WTC11 (cell line): ENCODE data around the gene MAP4K1.

Experiments used
- ATF1 ChIP-seq: sonication (generic); formaldehyde crosslinking; IDR thresholded peaks from 2 replicates; pipeline ENCODE4 v1.8.1; 2023; ENCODE audit warnings: mild to moderate bottlenecking, moderate library complexity, missing genetic modification reagents
- CREB1 ChIP-seq: sonication (generic); formaldehyde crosslinking; IDR thresholded peaks from 2 replicates; pipeline ENCODE4 v1.8.0; 2023; ENCODE audit warnings: mild to moderate bottlenecking, missing genetic modification reagents
- ETV6 ChIP-seq: sonication (generic); formaldehyde crosslinking; IDR thresholded peaks from 2 replicates; pipeline ENCODE4 v1.8.1; 2022; ENCODE audit warnings: mild to moderate bottlenecking, missing genetic modification reagents
- FOXK1 ChIP-seq: sonication (generic); formaldehyde crosslinking; IDR thresholded peaks from 2 replicates; pipeline ENCODE4 v1.8.0; 2022; ENCODE audit warnings: mild to moderate bottlenecking, moderate library complexity, missing genetic modification reagents
- GRHL2 ChIP-seq: fragments of 250-450 bp; sonication (Bioruptor Pico); IDR thresholded peaks from 2 replicates; pipeline ENCODE4 v1.8.0; 2022; ENCODE audit warnings: mild to moderate bottlenecking, moderate library complexity; ENCODE audit not compliant: insufficient replicate concordance, severe bottlenecking
- GTF2I ChIP-seq: fragments of 250-450 bp; sonication (Bioruptor Pico); conservative IDR thresholded peaks from 2 replicates; pipeline ENCODE4 v1.4.0; 2021; ENCODE audit warnings: mild to moderate bottlenecking
- NFE2L1 ChIP-seq: sonication (generic); formaldehyde crosslinking; IDR thresholded peaks from 2 replicates; pipeline ENCODE4 v1.8.1; 2023; ENCODE audit warnings: missing genetic modification reagents
- TCF7 ChIP-seq: sonication (generic); formaldehyde crosslinking; IDR thresholded peaks from 2 replicates; pipeline ENCODE4 v1.8.0; 2022; ENCODE audit warnings: mild to moderate bottlenecking, low read depth, missing genetic modification reagents, moderate library complexity
- TF ChIP-seq, protein P1 (sequence below): fragments of 200-600 bp; IDR thresholded peaks from 2 replicates; pipeline ENCODE4 v1.8.0; 2022; ENCODE audit warnings: antibody characterized with exemption

DNA sequence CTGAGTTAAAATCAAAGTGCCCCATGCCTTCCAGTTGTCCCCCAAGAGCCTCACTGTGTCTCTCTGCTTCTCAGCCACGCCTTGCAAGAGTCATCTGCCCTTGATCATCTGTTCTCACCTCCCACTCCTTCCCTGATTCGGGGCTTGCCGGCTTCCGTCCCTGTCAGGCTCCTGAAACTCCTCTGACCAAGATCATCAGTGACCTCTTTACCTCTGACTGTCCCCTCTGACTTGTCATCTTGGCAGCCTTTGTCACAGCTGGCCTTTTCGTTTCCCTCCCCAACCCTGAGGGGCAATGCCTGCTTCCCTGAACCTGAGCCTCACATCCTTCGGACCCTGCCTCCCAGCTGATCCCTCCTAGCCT, 66.3 kb downstream of the MAP4K1 start:
- TF ChIP-seq, protein P1, sequence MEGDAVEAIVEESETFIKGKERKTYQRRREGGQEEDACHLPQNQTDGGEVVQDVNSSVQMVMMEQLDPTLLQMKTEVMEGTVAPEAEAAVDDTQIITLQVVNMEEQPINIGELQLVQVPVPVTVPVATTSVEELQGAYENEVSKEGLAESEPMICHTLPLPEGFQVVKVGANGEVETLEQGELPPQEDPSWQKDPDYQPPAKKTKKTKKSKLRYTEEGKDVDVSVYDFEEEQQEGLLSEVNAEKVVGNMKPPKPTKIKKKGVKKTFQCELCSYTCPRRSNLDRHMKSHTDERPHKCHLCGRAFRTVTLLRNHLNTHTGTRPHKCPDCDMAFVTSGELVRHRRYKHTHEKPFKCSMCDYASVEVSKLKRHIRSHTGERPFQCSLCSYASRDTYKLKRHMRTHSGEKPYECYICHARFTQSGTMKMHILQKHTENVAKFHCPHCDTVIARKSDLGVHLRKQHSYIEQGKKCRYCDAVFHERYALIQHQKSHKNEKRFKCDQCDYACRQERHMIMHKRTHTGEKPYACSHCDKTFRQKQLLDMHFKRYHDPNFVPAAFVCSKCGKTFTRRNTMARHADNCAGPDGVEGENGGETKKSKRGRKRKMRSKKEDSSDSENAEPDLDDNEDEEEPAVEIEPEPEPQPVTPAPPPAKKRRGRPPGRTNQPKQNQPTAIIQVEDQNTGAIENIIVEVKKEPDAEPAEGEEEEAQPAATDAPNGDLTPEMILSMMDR, result no peak
- TF ChIP-seq NFE2L1 (CRISPR knock-in tag), result no peak
- no peak for TF ChIP-seq ATF1 (CRISPR knock-in tag)
- no peak for TF ChIP-seq GRHL2
- no peak for TF ChIP-seq TCF7
- TF ChIP-seq FOXK1, result no peak
- TF ChIP-seq GTF2I, result no peak
- TF ChIP-seq CREB1 (CRISPR knock-in tag), result no peak
- no peak for TF ChIP-seq ETV6
